HepG2 (cell line): ENCODE measurements around the gene ABCG2. TPM values are rescaled to one million over a fixed set of nuclear protein-coding genes. Genes with fewer than 3 reads are reported as not detected.
"Not testable (repeated sequence)": the region's sequence is repeated elsewhere in the genome, so short reads cannot be mapped to it uniquely, and the experiment has no call there.

Experiments used
- ATAC-seq: fragments of 200-7000 bp; cut with Tn5 transposase; 3 replicates; pipeline ENCODE4 v1.9.1; 2020; ENCODE audit warnings: mild to moderate bottlenecking, moderate library complexity
- BruUV-seq: library from RNA; stranded (reverse); fragments of 400-500 nt; replicated peaks from 2 replicates; lab custom pipeline; 2021; lab: Mats Ljungman, UMichigan
- CTCF ChIA-PET: fragments of 300-600 bp; formaldehyde crosslinking; extraction: SDS; loops from one replicate; lab custom pipeline; 2021; ENCODE audit warnings: low total read pairs, inconsistent platforms, low intra/inter-chr PET ratio; lab: Yijun Ruan, JAX
- POLR2A ChIA-PET: fragments of 350-600 bp; sonication (Branson Sonifier 250); formaldehyde crosslinking; loops from one replicate; lab custom pipeline; 2020; ENCODE audit warnings: antibody characterized with exemption, inconsistent platforms; lab: Yijun Ruan, JAX
- DNase-seq: peaks from one replicate; pipeline ENCODE4 v3.0.0-alpha.2; 2015; ENCODE audit warnings: low spot score
- FAIRE-seq: peaks from 3 replicates; lab custom pipeline; 2011; peaks lifted over from hg19 to GRCh38; lab: Jason Lieb, UNC
- H2AFZ ChIP-seq: one replicate; pipeline ENCODE4 v1.6.1; 2011; ENCODE audit warnings: low read length, inconsistent platforms
- H3K27ac ChIP-seq: fragments of 300-600 bp; 3 replicates; pipeline ENCODE4 v1.8.0; 2011; ENCODE audit warnings: mixed run types, mild to moderate bottlenecking, mixed read lengths, low read length, inconsistent platforms; ENCODE audit not compliant: insufficient read depth; ENCODE audit errors: extremely low read length
- H3K27me3 ChIP-seq, 2 experiments: fragments of 200-600 bp in 1 of 2; 2 replicates in 1 of 2; 3 replicates in 1 of 2; pipeline versions ENCODE4 v1.6.0 to v1.8.0; 2011; ENCODE audit warnings: low read length in 2 of 2, mild to moderate bottlenecking in 2 of 2, moderate library complexity in 2 of 2, inconsistent platforms in 1 of 2; ENCODE audit not compliant: insufficient read depth in 2 of 2, control insufficient read depth in 1 of 2
- H3K36me3 ChIP-seq, 2 experiments: fragments of 200-600 bp in 1 of 2; replicated peaks in 1 of 2; 2 replicates in 1 of 2; 3 replicates in 1 of 2; pipeline versions ENCODE4 v1.5.1 to v1.8.0; 2011; ENCODE audit warnings: low read length in 2 of 2, inconsistent platforms in 1 of 2; ENCODE audit not compliant: insufficient read depth in 2 of 2, control insufficient read depth in 1 of 2
- H3K4me1 ChIP-seq: 2 replicates; pipeline ENCODE4 v1.5.1; 2012; ENCODE audit warnings: low read length, inconsistent platforms; ENCODE audit not compliant: insufficient read depth
- H3K4me2 ChIP-seq: 2 replicates; pipeline ENCODE4 v1.6.0; 2011; ENCODE audit warnings: low read depth, low read length, inconsistent platforms
- H3K4me3 ChIP-seq, 3 experiments: fragments of 200-600 bp in 1 of 3; sonication (generic), shearing (Covaris generic) in 1 of 3; replicated peaks in 1 of 3; 2 replicates each; pipeline ENCODE4 v1.5.1; 2011 to 2016; ENCODE audit warnings: low read length in 3 of 3, inconsistent platforms in 2 of 3, low read depth in 2 of 3, mild to moderate bottlenecking in 2 of 3, control low read depth in 1 of 3, mixed read lengths in 1 of 3; ENCODE audit not compliant: insufficient read depth in 1 of 3
- H3K79me2 ChIP-seq: one replicate; pipeline ENCODE4 v1.6.1; 2011; ENCODE audit warnings: low read length, inconsistent platforms; ENCODE audit not compliant: insufficient read depth
- H3K9ac ChIP-seq: 2 replicates; pipeline ENCODE4 v1.6.0; 2011; ENCODE audit warnings: mild to moderate bottlenecking, low read depth, low read length, inconsistent platforms; ENCODE audit not compliant: insufficient read depth
- H3K9me3 ChIP-seq: 2 replicates; pipeline ENCODE4 v1.5.1; 2012; ENCODE audit warnings: mild to moderate bottlenecking, low read length
- H4K20me1 ChIP-seq: 2 replicates; pipeline ENCODE4 v1.6.0; 2011; ENCODE audit warnings: inconsistent platforms, mild to moderate bottlenecking, low read length, moderate library complexity; ENCODE audit not compliant: insufficient read depth
- HDAC2 ChIP-seq: sonication (generic); formaldehyde crosslinking; IDR thresholded peaks from 2 replicates; pipeline ENCODE4 v1.4.0; 2020; ENCODE audit warnings: missing genetic modification reagents
- SALL1 ChIP-seq: sonication (generic); formaldehyde crosslinking; IDR thresholded peaks from 2 replicates; pipeline ENCODE4 v1.8.0; 2022; ENCODE audit warnings: mild to moderate bottlenecking, missing genetic modification reagents
- SRSF9 ChIP-seq: fragments of 200-400 bp; formaldehyde crosslinking; IDR thresholded peaks from 2 replicates; pipeline ENCODE4 v1.6.1; 2018; ENCODE audit warnings: borderline replicate concordance, mild to moderate bottlenecking, low read depth, low read length; ENCODE audit not compliant: insufficient read depth, poor library complexity, severe bottlenecking
- ZFP82 ChIP-seq: sonication (generic); formaldehyde crosslinking; IDR thresholded peaks from 2 replicates; pipeline ENCODE4 v1.5.1; 2020; ENCODE audit warnings: mild to moderate bottlenecking, missing genetic modification reagents, borderline replicate concordance
- WGBS: methylation state at CpG from one replicate; pipeline ENCODE4 v1.1.6; 2017; ENCODE audit warnings: low lambda C conversion rate; 5-methylcytosine and 5-hydroxymethylcytosine counted together
- in situ Hi-C: cut with HindIII; loops from 2 replicates; pipeline ENCODE4 v1.10.0; 2017; ENCODE audit warnings: low pct_unique_long_range_greater_than_20kb; ENCODE audit not compliant: extremely low pct_ligation_motif_present
- intact Hi-C: fragments of 100-400 bp; cut with micrococcal nuclease; formaldehyde crosslinking; loops from one replicate; pipeline ENCODE4 v1.10.0; 2022; ENCODE audit not compliant: unreplicated experiment
- polyA plus RNA-seq, 8 experiments: library from polyadenylated mRNA; depleted of rRNA in 3 of 8; stranded (reverse) in 7 of 8; unstranded in 1 of 8; fragments of >200 nt; fragmentation: Illumina TruSeq in 4 of 8; extraction: Trizol in 4 of 8; gene quantifications; 2 replicates each; pipeline versions ENCODE4 v1.2.1 to v1.2.3, GENCODE V29; 2011 to 2016; ENCODE audit warnings: low read depth in 4 of 8, missing spikeins in 1 of 8, mixed read lengths in 1 of 8; ENCODE audit not compliant: insufficient read depth in 1 of 8
- total RNA-seq, 5 experiments: library from RNA; depleted of rRNA; stranded (reverse); fragments of >200 nt; fragmentation: Illumina TruSeq; extraction: Trizol; gene quantifications; 2 replicates each; pipeline ENCODE4 v1.2.3, GENCODE V29; 2016; ENCODE audit warnings: low read depth in 1 of 5
- TF ChIP-seq, protein P1 (sequence below): sonication (generic); formaldehyde crosslinking; IDR thresholded peaks from 2 replicates; pipeline ENCODE4 v1.4.0; 2020; ENCODE audit warnings: mild to moderate bottlenecking, missing genetic modification reagents, borderline replicate concordance
- TF ChIP-seq, protein P2 (sequence below), 2 experiments: sonication (generic) in 1 of 2; formaldehyde crosslinking in 1 of 2; IDR thresholded peaks; 2 replicates each; pipeline versions ENCODE4 v1.4.0 to v1.6.1; 2016 to 2020; ENCODE audit warnings: borderline replicate concordance in 1 of 2, low read depth in 1 of 2, mild to moderate bottlenecking in 1 of 2, missing genetic modification reagents in 1 of 2

The ABCG2 gene
- total and polyA plus RNA-seq, 2 of the 13 experiments (the other 11 are each of a cell fraction or from before 2014, with no cell fraction given) = 10.0 to 15.7 TPM

DNA sequence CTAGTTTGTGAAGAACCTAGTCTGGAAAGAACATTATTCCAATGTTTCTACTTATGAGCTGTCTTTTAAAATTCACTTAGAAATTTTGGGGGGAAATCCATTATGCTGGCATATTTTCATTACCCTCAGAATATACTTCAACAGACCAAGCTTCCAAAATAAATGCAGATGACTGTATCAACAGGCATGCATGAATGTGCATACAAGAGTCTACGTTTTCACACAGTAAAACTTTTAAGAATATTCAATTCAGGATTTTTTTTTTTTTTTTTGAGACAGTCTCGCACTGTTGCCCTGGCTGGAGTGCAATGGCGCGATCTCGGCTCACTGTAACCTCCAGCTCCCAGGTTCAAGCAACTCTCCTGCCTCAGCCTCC, 49.7 kb downstream of the ABCG2 start:
- H3K79me2 ChIP-seq = no peaks in the 10 kb centered on the region
- H3K27me3 ChIP-seq = no peaks in the 10 kb centered on the region
- no peak for FAIRE-seq
- H3K4me3 ChIP-seq = peak overlapping the region in 1 of 3 experiments; percentile 16; a peak in 1 of 6 replicates
- peak overlapping the region; percentile 99 for H3K27ac ChIP-seq
- H2AFZ ChIP-seq = no peak overlapping the region
- 84% methylated on average over 5 of the region's 5 CpGs for WGBS
- POLR2A ChIA-PET = interaction anchor here (1.2 to 2.1 kb wide), 2 partner anchors 13 to 51 kb away, joined by 8 to 9 read pairs; no protein-coding TSS in a partner anchor
- H3K4me2 ChIP-seq = peak overlapping the region; percentile 66; the same call in 1 of the 2 replicates
- in situ Hi-C loops = no loop called here
- no TSS peak for BruUV-seq
- peaks cover 88% of the 10 kb centered on the region for H3K4me1 ChIP-seq
- ATAC-seq = no peak
- TF ChIP-seq SRSF9 (no peak), ZFP82 (CRISPR knock-in tag) (peak; percentile 57; the same call in 1 of the 2 replicates)
- H3K9ac ChIP-seq = peak overlapping the region; percentile 48
- no peak for DNase-seq
- CTCF ChIA-PET = no interaction called here
- H3K9me3 ChIP-seq = no peaks in the 10 kb centered on the region
- H3K36me3 ChIP-seq = no peaks in the 10 kb centered on the region
- intact Hi-C loops = loop anchor here (5.0 kb wide), 5 partner anchors 46 to 409 kb away; partner anchors contain the start of gene PPM1K
- no peaks in the 10 kb centered on the region for H4K20me1 ChIP-seq

DNA sequence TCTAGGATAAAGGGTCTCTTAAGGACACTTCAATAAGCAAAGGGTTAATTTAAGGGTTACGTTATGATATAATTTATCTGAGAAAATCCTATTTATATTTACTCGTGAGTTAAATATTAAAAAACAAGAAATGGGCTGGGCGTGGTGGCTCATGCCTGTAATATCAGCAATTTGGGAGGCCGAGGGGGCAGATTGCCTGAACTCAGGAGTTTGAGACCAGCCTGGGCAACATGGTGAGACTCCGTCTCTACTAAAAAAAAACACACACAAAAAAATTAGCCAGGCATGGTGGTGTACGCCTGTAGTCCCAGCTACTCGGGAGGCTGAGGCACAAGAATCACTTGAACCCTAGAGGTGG, 50.4 kb downstream of the ABCG2 start:
- intact Hi-C loops = loop anchor here (5.0 kb wide), 5 partner anchors 46 to 409 kb away; partner anchors contain the start of gene PPM1K
- H3K36me3 ChIP-seq, ATAC-seq, DNase-seq, H3K9me3 ChIP-seq, CTCF ChIA-PET, BruUV-seq, H2AFZ ChIP-seq, FAIRE-seq, H3K27me3 ChIP-seq, H3K79me2 ChIP-seq, in situ Hi-C loops, H4K20me1 ChIP-seq: not testable (repeated sequence)
- Histone ChIP-seq H3K4me2 (peak overlapping the region; percentile 66), H3K4me3 (peak overlapping the region in 1 of 3 experiments; percentile 39; a peak in 2 of 6 replicates), H3K9ac (peak overlapping the region; percentile 48), H3K4me1 (peaks cover 83% of the 10 kb centered on the region), H3K27ac (peak overlapping the region; percentile 99)
- POLR2A ChIA-PET = interaction anchor here (1.1 to 2.1 kb wide), 3 partner anchors 14 to 176 kb away, joined by 3 to 9 read pairs (median 6); partner anchors contain the start of gene PPM1K
- WGBS = 9% methylated on average over 7 of the region's 7 CpGs
- TF ChIP-seq, protein P1, sequence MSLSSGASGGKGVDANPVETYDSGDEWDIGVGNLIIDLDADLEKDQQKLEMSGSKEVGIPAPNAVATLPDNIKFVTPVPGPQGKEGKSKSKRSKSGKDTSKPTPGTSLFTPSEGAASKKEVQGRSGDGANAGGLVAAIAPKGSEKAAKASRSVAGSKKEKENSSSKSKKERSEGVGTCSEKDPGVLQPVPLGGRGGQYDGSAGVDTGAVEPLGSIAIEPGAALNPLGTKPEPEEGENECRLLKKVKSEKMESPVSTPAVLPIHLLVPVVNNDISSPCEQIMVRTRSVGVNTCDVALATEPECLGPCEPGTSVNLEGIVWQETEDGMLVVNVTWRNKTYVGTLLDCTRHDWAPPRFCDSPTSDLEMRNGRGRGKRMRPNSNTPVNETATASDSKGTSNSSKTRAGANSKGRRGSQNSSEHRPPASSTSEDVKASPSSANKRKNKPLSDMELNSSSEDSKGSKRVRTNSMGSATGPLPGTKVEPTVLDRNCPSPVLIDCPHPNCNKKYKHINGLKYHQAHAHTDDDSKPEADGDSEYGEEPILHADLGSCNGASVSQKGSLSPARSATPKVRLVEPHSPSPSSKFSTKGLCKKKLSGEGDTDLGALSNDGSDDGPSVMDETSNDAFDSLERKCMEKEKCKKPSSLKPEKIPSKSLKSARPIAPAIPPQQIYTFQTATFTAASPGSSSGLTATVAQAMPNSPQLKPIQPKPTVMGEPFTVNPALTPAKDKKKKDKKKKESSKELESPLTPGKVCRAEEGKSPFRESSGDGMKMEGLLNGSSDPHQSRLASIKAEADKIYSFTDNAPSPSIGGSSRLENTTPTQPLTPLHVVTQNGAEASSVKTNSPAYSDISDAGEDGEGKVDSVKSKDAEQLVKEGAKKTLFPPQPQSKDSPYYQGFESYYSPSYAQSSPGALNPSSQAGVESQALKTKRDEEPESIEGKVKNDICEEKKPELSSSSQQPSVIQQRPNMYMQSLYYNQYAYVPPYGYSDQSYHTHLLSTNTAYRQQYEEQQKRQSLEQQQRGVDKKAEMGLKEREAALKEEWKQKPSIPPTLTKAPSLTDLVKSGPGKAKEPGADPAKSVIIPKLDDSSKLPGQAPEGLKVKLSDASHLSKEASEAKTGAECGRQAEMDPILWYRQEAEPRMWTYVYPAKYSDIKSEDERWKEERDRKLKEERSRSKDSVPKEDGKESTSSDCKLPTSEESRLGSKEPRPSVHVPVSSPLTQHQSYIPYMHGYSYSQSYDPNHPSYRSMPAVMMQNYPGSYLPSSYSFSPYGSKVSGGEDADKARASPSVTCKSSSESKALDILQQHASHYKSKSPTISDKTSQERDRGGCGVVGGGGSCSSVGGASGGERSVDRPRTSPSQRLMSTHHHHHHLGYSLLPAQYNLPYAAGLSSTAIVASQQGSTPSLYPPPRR = peak; percentile 17; the same call in 1 of the 2 replicates
- TF ChIP-seq, protein P2, sequence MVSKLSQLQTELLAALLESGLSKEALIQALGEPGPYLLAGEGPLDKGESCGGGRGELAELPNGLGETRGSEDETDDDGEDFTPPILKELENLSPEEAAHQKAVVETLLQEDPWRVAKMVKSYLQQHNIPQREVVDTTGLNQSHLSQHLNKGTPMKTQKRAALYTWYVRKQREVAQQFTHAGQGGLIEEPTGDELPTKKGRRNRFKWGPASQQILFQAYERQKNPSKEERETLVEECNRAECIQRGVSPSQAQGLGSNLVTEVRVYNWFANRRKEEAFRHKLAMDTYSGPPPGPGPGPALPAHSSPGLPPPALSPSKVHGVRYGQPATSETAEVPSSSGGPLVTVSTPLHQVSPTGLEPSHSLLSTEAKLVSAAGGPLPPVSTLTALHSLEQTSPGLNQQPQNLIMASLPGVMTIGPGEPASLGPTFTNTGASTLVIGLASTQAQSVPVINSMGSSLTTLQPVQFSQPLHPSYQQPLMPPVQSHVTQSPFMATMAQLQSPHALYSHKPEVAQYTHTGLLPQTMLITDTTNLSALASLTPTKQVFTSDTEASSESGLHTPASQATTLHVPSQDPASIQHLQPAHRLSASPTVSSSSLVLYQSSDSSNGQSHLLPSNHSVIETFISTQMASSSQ (IDR thresholded peaks at IDR 0.05; ENCODE audit: low read depth) = peak; percentile 65; the same call in 1 of the 2 replicates
- TF ChIP-seq, protein P2 (CRISPR knock-in tag; IDR thresholded peaks at IDR 0.05; ENCODE audit: borderline replicate concordance) = not testable (repeated sequence)
- TF ChIP-seq SALL1 (CRISPR knock-in tag) (peak; percentile 0; the same call in 1 of the 2 replicates), HDAC2 (peak; percentile 2; the same call in 1 of the 2 replicates)
